MCF 10A (cell line): Measurements from ENCODE around the gene DPEP2. TPM values are rescaled to one million over a fixed set of nuclear protein-coding genes. Genes with fewer than 3 reads are reported as not detected.

Experiments
- BruUV-seq: library from RNA; stranded (reverse); fragments of 400-500 nt; replicated peaks from 2 replicates; lab custom pipeline; 2021; lab: Mats Ljungman, UMichigan
- CTCF ChIA-PET: fragments of 300-600 bp; sonication (Branson Sonifier 250); formaldehyde crosslinking; extraction: SDS; loops from one replicate; lab custom pipeline; 2021; ENCODE audit warnings: antibody characterized with exemption, inconsistent platforms; lab: Yijun Ruan, JAX
- POLR2A ChIA-PET: fragments of 300-600, 350-650 bp; sonication (Branson Sonifier 250); formaldehyde crosslinking; extraction: SDS; loops from one replicate; lab custom pipeline; 2020; ENCODE audit warnings: antibody characterized with exemption, inconsistent platforms; lab: Yijun Ruan, JAX
- DNase-seq: peaks from one replicate; pipeline ENCODE4 v3.0.0-alpha.2; 2018; ENCODE audit not compliant: unreplicated experiment
- H3K27ac Mint-ChIP-seq: one replicate; pipeline ENCODE4 v1.8.0; 2022; ENCODE audit warnings: mild to moderate bottlenecking, low read depth, mixed read lengths; ENCODE audit not compliant: unreplicated experiment
- H3K27me3 Mint-ChIP-seq: one replicate; pipeline ENCODE4 v1.8.0; 2022; ENCODE audit warnings: mixed read lengths; ENCODE audit not compliant: insufficient read depth, unreplicated experiment
- H3K36me3 Mint-ChIP-seq: one replicate; pipeline ENCODE4 v1.8.0; 2022; ENCODE audit warnings: mild to moderate bottlenecking, moderate library complexity, mixed read lengths; ENCODE audit not compliant: insufficient read depth, unreplicated experiment
- H3K4me1 Mint-ChIP-seq: one replicate; pipeline ENCODE4 v1.8.0; 2022; ENCODE audit warnings: mixed read lengths; ENCODE audit not compliant: insufficient read depth, unreplicated experiment
- H3K4me3 Mint-ChIP-seq: one replicate; pipeline ENCODE4 v1.8.0; 2022; ENCODE audit warnings: mild to moderate bottlenecking, moderate library complexity, mixed read lengths; ENCODE audit not compliant: unreplicated experiment
- H3K9me3 Mint-ChIP-seq: one replicate; pipeline ENCODE4 v1.8.0; 2022; ENCODE audit warnings: mixed read lengths; ENCODE audit not compliant: unreplicated experiment
- intact Hi-C: fragments of 100-400 bp; cut with micrococcal nuclease; formaldehyde crosslinking; loops from 2 replicates; pipeline ENCODE4 v1.14.1; 2022
- total RNA-seq: library from RNA; stranded (reverse); gene quantifications from 2 replicates; pipeline ENCODE4 v1.2.3, GENCODE V29; 2022
- TF ChIP-seq, protein P1 (sequence below): fragments of 200-600 bp; IDR thresholded peaks from one replicate; pipeline ENCODE4 v1.8.0; 2022; ENCODE audit warnings: antibody characterized with exemption, mild to moderate bottlenecking; ENCODE audit not compliant: unreplicated experiment

DPEP2 gene
- total RNA-seq, 1 experiment from 2014 or later: not detected

DNA sequence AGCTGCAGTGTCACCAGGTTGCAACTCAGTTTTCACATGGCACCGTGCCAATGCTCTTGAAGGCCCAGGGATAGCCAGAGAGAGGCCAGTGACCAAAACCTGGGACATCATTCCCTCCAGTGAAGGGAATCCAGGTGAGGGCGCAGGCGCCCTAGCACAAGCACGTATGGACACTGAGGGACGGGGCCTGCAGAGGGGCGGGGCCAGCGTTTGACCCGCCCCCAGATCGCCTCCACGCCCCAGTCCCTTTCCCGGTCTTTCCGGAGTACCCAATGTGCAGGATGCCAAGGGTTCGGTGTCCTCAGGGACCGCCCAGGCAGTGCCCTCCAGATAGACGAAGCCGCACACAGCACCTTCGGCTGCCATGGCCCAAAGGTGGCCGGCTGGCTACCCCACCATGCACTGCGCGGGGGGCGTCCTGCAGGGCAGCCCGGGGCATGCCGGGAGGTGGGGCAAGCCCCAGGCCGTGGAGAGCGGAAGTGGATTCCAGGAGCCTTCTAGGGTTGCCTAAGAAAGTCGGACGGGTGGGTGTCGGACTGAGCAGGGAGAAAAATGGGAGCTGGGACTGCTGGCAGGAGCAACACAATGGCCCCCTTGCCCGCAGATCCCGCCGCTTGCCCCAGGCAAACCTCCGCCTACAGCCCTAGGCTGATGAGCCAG, 35.5 kb downstream of the DPEP2 start:
- Mint-ChIP-seq H3K27ac (no peak overlapping the region), H3K27me3 (no peaks in the 10 kb centered on the region), H3K9me3 (no peaks in the 10 kb centered on the region), H3K4me3 (no peak overlapping the region), H3K36me3 (peaks cover 56% of the 10 kb centered on the region), H3K4me1 (peaks cover 63% of the 10 kb centered on the region)
- DNase-seq: no peak
- POLR2A ChIA-PET: interaction anchor here (1.1 to 1.6 kb wide), 3 partner anchors 26 to 121 kb away, joined by 3 to 6 read pairs (median 3); partner anchors contain the start of genes NFATC3 and PSMB10
- TF ChIP-seq, protein P1, sequence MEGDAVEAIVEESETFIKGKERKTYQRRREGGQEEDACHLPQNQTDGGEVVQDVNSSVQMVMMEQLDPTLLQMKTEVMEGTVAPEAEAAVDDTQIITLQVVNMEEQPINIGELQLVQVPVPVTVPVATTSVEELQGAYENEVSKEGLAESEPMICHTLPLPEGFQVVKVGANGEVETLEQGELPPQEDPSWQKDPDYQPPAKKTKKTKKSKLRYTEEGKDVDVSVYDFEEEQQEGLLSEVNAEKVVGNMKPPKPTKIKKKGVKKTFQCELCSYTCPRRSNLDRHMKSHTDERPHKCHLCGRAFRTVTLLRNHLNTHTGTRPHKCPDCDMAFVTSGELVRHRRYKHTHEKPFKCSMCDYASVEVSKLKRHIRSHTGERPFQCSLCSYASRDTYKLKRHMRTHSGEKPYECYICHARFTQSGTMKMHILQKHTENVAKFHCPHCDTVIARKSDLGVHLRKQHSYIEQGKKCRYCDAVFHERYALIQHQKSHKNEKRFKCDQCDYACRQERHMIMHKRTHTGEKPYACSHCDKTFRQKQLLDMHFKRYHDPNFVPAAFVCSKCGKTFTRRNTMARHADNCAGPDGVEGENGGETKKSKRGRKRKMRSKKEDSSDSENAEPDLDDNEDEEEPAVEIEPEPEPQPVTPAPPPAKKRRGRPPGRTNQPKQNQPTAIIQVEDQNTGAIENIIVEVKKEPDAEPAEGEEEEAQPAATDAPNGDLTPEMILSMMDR: no peak
- CTCF ChIA-PET: interaction anchor here (0.6 to 1.9 kb wide), 4 partner anchors 23 to 289 kb away, joined by 3 to 5 read pairs (median 4); no protein-coding TSS in a partner anchor
- no TSS peak for BruUV-seq
- intact Hi-C loops: no loop called here

DNA sequence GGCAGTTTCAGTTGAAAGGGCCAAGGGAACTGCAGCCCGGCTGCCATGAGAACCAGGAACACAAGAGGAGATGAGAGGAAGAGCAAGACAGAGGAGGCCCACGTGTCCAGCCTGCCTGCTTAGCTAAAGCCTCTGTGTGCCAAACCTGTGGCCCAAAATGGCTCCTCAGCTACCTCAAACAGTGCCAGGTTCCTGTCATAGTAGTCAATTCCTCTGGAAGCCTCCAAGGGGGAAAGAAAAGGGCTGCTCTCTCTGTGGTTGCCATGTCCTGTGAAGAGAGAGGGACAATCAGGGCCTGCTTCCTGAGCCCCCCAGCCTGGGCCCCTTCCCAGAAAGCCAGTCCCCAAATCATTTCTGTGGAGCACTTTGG, 36.0 kb downstream of the DPEP2 start:
- peaks cover 65% of the 10 kb centered on the region for H3K4me1 Mint-ChIP-seq
- peaks cover 61% of the 10 kb centered on the region for H3K36me3 Mint-ChIP-seq
- no peak overlapping the region for H3K27ac Mint-ChIP-seq
- BruUV-seq: no TSS peak
- H3K9me3 Mint-ChIP-seq: no peaks in the 10 kb centered on the region
- POLR2A ChIA-PET: interaction anchor here (0.9 to 1.6 kb wide), 3 partner anchors 9 to 27 kb away, joined by 3 to 6 read pairs (median 3); partner anchors contain the start of gene PSMB10
- H3K27me3 Mint-ChIP-seq: no peaks in the 10 kb centered on the region
- no peak overlapping the region for H3K4me3 Mint-ChIP-seq
- TF ChIP-seq, protein P1: no peak
- DNase-seq: no peak
- intact Hi-C loops: no loop called here
- CTCF ChIA-PET: interaction anchor here (1.9 kb wide), 1 partner anchor 107 kb away, joined by 5 read pairs; no protein-coding TSS in a partner anchor

DNA sequence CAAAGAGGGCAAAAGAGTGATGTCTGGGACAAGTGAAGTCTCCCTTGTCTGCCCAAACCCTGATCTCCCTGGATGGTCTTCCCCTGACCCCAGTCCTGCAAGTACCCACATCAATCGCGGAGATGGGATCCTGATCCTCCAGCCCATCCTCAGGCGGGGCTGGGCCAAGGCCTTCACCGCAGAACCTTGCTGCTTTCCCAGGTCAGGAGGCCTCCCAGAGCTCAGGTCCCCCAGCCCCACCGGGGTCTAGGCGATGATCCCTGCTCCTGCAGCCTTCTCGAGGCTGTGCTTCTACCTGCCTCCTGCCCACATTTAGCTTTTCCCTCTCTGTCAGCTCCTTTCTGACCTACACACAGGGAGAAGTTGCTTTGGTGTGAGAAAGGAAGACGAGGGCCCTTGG, 37.1 kb downstream of the DPEP2 start:
- Mint-ChIP-seq H3K4me3 (no peak overlapping the region), H3K9me3 (no peaks in the 10 kb centered on the region), H3K4me1 (peaks cover 63% of the 10 kb centered on the region), H3K27ac (no peak overlapping the region), H3K27me3 (no peaks in the 10 kb centered on the region), H3K36me3 (peaks cover 68% of the 10 kb centered on the region)
- ChIA-PET POLR2A (interaction anchor here (0.7 to 4.4 kb wide), 7 partner anchors 8 to 116 kb away, joined by 3 to 45 read pairs (median 4); partner anchors contain the start of gene PSMB10), CTCF (interaction anchor here (1.0 to 1.9 kb wide), 4 partner anchors 26 to 108 kb away, joined by 4 to 5 read pairs (median 5); partner anchors contain the start of gene PSMB10)
- intact Hi-C loops: no loop called here
- TF ChIP-seq, protein P1: no peak
- BruUV-seq: no TSS peak
- DNase-seq: no peak

DNA sequence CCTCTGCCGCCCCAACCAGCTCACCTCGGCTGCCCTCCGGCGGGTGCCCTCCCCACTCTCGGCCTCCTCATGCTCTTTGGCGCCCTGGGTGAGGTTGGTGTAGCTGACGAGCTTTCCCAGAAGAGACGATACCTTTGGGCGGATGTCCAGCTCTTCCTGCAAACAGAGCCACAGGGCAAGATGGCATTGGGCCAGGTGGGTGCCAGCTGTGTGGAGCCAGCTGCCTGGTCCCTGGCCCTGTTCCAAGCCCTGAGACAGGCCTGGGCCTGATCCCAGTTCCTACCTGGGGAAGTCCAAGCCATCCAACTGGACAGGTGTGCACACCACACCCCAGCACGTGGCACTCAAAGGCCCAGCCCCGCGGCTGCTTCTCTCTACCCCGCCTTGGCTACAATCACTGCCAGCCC, 37.7 kb downstream of the DPEP2 start:
- peak; percentile 98 for DNase-seq
- ChIA-PET CTCF (interaction anchor here (0.5 to 1.7 kb wide), 8 partner anchors 21 to 792 kb away, joined by 3 to 6 read pairs (median 4); partner anchors contain the start of gene PSMB10), POLR2A (interaction anchor here (0.7 to 4.4 kb wide), 10 partner anchors 8 to 276 kb away, joined by 3 to 45 read pairs (median 4); partner anchors contain the start of genes DDX28, DUS2 and PSMB10)
- peaks cover 73% of the 10 kb centered on the region for H3K36me3 Mint-ChIP-seq
- no peaks in the 10 kb centered on the region for H3K9me3 Mint-ChIP-seq
- H3K4me1 Mint-ChIP-seq: peaks cover 58% of the 10 kb centered on the region
- peak overlapping the region; percentile 26 for H3K4me3 Mint-ChIP-seq
- TF ChIP-seq, protein P1: no peak
- H3K27me3 Mint-ChIP-seq: no peaks in the 10 kb centered on the region
- peak overlapping the region; percentile 83 for H3K27ac Mint-ChIP-seq
- no TSS peak for BruUV-seq
- intact Hi-C loops: no loop called here
